Stimulated activated naive CD4-positive, alpha-beta T cell (primary cell): ENCODE data around the gene ACSF3.

ENCODE experiments used
- DNase-seq, 6 experiments: peaks; one replicate each; lab custom pipeline; 2025; lab: John Stamatoyannopoulos, UW

Gene ACSF3

DNA sequence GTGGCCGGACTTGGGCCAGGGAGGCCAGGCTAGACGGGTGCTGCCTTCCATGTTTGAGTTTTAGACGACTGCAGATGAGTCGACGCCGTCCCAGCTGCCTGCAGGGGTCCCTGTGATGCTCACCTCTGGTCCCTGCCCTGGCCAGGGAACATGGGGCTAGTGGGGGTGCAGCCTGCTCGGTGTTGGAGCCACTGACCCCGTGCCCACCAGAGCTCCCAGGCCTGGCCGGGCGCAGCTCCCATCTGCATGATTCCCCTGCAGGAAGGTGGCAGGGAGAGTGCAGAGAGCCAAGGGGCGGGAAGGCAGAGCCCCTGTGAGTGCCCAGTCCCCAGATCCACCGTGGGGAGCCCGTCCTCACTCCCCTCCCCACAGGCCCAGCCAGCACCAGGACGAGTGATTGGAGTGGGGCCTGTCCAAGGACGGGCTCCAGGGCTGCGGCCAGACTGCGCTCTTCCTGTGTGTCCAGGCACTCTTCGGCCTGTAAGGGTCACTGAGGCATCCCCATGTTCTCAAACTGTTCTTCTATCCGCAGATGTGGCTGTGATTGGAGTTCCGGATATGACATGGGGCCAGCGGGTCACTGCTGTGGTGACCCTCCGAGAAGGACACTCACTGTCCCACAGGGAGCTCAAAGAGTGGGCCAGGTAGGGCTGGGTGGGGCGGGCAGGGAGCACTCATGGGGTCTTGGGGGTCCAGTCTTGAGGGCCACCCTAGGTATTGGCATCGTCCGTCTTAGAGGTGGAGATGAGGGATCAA is 51.9 kb downstream of the ACSF3 start:
- DNase-seq: no peak

DNA sequence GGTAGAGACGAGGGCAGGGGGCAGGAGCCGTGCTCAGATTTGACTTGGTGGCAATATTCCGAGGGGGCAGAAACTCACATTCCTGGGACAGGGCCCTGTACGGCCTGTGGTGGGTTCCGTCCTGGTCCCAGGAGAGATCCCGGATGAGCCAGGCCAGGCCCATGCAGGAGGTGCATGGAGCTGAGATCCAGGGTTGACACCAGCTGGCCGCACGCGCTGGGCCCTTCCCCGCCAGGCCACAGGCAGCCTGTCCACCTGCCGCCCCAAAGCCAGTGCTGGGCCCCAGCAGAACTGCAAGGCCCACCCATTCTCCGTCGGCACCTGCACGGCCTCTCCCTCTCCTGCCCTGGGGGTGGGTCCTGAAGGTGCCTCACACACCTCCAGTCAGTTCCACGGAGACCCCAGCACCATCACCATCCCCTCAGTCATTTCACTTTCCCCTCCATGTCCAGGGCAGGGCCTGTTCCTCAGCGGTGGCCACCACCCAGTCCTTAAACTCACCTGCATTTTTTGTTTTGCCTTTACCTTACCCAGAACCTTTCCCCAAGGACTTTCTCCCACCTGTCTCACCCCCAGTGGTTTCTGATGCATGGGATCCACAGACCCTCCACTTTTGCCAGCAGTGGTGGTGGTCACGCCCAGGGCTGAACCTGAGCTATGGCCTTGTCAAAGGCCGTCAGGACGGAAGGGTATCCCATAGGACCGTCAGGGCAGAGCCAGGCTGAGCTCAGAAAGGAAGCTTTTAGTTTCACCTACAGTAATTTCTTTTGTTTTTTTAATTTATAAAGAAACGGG is 52.8 kb downstream of the ACSF3 start:
- DNase-seq: no peak

DNA sequence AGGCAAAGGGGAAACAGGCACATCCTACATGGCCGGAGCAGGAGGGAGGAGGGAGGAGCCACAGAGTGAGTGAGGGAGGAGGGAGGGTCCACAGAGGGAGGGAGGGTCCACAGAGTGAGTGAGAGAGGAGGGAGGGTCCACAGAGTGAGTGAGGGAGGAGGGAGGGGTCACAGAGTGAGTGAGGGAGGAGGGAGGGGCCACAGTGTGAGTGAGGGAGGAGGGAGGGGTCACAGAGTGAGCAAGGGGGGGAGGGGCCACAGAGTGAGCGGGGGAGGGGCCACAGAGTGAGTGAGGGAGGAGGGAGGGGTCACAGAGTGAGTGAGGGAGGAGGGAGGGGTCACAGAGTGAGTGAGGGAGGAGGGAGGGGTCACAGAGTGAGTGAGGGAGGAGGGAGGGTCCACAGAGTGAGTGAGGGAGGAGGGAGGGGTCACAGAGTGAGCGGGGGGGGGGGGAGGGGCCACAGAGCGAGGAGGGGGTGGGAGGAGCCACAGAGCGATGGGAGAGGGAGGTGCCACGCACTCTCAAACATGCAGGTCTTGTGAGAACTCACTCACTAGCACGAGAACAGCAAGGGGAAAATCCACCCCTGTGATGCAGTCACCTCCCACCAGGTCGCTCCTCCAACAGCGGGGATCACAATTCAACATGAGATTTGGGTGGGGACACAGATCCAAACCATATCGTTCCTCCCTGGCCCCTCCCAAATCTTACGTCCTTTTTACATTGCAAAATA is 53.6 kb downstream of the ACSF3 start:
- no peak for DNase-seq

DNA sequence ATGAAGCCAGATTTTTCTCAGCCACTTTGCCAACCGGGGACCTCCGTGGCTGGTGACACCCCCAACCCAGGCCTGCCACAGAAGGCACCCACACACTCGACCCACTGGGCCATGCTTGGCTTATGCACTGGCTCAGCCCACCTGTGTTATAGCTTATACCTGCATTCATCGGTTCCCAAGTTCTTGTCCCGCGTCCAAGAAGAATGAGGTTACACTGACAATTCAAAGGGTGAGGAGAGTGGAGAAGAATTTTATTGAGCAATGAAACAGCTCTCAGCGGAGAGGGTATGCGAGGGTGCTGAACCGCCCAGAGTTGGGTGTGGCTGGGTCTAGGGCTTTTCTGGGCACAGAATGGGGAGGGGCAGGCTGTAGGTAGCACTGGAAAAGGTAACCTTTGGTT is 55.7 kb downstream of the ACSF3 start:
- no peak for DNase-seq

DNA sequence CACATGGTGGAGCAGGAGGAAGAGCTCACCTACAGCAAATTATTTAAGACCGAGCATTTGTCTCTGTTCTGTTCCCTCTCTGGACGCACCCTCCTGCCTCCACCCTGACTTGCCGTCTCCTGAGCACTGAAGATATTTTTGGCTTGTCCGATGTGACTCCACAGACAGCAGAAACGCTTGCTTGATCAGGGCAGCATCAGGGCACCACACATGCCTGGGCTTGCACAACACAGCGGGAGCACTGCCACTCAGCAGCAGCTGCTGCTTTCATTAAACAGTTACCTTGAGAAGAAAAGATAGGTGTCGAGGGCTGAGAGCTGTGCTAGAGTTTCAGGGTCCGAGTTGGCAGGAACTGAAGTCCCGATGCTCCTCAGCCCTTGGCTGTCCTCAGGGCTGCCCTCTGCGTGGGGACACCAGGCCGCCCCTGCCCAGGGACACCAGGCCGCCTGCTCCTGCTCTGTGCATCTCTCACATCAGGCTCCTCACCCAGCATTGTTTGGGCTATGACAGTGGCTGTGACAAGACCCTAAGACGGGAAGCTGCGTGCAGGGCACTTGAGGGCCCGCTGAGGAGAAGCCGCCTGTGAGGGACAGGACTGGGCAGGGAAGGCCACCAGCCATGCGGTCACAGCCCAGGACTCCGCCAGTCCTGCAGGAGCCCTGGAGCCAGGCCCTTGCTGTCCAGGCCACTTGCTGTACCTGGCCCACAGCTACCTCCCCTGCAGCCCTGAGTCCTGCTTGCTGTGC is 56.6 kb downstream of the ACSF3 start:
- no peak for DNase-seq

DNA sequence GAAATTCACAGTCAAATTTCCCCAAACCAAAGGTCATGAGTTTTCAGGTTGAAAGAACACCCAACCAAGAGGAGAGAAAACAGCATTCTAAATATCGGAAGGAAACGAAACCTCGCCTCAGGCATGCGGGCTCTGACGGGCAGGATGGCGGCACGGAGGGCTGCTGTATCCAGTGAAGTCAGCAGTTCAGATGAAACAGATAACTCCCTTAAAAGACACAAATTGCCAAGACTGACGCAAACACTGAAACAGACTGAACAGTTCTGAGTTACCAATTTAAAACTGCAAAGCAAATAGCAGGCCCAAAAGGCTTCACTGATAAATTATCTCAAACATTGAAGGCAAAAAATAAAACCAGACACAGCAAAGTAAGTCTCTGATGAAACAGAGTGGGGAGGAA is 57.3 kb downstream of the ACSF3 start:
- no peak for DNase-seq

DNA sequence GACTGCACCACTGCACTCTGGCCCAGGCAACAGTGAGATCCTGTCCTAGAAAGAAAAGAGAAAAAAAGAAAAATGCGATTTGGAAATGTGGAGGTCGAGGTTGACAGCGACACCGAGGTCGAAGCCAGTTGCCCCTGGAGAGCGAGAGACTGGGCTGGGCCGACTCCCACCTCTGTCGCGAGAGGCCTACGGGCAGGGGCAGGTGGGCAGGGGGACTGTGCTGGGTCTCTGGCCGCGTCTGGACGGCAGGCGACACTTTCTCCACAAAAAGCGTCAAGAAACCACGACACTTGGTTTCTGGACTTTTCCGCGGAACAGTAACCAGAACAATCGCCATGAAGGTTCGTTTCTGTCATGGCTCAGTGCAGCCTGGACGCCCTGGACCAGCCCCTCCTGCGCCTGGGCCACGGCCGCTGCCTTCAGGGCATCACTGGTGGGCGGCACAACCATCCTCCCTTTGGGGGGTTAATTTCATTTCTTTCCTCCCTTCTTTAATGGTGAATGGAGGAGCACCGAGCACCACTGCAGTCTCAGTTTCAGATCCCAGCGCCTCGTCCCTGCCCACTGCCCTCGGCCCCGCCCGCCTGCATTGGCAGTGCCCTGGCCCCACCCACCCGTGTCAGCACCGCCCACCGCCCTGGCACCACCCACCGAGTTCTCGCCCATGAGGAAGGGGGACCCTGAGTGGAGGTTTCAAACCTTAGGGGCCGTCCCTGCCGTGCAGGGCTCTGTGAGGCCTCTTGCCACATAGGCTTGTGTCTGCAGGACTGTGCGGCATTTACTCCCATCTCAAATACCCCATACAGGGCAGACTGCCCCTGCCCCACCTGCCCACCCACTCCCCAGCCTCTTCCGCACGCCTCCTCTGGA is 59.4 kb downstream of the ACSF3 start:
- DNase-seq: no peak

DNA sequence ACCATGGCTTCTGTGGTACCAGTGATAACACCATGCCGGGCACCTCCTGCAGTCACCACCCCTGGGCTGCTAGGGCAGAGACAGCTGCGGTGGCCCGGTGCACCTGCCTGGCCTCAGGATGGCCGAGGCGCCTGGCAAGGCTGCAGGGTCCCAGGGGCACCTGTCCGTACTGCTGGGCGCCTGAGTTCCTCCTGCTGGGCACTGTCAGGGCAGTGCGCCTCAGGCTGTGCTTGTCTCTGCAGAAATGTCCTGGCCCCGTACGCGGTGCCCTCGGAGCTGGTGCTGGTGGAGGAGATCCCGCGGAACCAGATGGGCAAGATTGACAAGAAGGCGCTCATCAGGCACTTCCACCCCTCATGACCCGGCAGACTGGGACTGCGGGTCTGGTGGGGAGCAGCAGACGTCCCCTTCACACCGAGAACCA is 60.2 kb downstream of the ACSF3 start:
- DNase-seq: no peak

DNA sequence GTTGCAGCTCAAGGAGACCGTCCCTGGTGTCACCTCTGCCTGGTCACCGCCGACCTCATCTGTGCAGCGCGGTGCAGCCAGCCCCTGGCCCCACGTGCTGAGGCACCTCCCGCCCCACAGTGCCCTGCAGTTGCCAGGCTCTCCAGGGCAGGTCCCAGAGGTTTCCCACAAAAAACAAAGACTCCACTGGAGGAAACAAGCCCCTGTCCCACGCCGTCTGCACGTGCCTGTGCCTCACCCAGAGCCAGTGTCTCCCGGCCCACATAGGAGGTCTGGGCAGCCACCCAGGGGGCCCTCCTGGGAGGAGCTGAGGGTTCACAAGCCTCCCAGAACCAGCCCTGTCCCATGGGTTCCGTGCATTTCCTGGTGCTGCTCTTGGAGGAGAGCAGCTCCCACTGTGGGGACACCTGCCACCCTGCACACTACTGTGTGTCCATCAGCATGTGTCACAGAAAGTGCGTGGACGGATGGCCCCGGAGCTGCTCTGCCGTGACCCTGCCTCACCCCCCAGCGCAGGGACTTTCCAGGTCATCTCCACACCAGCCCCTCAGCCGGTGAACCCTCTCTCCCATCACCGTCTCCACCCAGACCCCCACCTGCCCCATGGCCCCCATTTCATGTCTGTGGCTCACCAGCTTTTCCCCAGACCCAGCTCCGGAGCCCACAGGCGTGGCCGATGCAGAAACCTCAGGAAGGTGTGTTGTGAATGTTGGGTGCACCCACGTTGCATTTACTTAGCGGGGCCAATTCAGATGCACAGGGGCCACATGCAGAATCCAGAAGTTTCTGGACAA is 60.9 kb downstream of the ACSF3 start:
- DNase-seq: no peak

DNA sequence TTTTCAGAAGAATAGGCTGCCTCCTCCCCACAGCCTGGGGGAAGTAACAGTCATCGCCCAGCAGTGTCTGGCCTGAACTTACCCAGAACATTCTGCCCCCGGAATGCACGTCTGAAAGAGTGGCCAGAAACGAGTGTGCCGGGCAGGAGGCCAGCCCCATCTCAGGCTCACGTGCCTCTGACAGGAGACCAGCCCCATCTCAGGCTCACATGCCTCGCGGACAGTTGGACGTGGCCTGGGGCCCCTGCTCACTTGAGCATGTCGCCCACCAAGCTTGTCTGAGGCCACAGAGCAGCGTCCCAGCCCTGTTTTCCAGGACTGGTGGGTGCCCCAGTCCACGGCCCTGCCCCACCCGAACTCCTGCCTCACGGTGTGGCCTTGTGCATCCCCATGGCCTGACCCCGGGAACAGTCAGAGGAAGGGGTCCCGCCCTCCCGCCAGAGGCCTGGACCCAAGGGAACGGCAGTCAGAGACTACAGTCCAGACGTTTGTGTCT is 61.6 kb downstream of the ACSF3 start:
- no peak for DNase-seq

DNA sequence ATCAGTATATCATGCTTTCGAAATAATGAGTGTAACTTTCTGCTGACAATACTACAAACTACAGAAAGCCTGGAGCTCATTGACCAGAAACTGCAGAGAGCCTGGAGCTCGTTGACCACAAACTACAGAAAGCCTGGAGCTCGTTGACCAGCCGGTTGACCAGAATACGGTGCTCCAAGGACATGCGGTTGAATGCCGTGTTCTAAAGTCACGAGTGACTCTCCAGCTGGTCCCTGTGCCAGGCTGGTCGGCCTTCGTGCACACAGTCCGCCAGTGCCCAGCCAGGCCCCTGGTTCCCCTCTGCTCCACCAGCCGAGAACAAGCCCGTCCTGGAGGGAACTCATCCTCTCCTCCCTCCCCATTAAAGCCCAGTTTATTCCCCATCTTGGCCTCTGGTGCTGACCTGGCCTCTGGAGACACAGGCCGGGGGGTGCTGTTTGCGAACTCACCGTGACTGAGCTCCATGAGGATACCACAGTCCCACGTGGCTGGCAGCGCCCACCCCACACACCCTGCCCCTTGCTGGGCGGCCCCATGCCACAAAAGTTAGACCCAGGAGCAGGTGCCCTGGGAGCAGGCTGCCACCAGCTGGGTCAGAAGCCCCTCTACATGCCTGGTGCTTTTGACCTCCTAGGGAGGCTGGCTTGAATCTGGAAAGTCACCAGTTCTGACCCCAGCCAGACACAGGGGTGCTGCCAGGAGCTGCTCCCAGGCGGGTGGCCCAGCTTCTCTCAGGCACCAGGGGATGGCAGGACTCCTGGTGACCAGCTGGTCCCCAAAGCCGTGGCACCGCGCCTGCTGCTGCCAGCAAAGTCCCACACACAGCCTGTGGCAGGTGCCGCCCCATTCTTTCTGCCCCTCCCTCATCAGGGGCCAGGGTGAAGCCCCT is 62.4 kb downstream of the ACSF3 start:
- DNase-seq: no peak

DNA sequence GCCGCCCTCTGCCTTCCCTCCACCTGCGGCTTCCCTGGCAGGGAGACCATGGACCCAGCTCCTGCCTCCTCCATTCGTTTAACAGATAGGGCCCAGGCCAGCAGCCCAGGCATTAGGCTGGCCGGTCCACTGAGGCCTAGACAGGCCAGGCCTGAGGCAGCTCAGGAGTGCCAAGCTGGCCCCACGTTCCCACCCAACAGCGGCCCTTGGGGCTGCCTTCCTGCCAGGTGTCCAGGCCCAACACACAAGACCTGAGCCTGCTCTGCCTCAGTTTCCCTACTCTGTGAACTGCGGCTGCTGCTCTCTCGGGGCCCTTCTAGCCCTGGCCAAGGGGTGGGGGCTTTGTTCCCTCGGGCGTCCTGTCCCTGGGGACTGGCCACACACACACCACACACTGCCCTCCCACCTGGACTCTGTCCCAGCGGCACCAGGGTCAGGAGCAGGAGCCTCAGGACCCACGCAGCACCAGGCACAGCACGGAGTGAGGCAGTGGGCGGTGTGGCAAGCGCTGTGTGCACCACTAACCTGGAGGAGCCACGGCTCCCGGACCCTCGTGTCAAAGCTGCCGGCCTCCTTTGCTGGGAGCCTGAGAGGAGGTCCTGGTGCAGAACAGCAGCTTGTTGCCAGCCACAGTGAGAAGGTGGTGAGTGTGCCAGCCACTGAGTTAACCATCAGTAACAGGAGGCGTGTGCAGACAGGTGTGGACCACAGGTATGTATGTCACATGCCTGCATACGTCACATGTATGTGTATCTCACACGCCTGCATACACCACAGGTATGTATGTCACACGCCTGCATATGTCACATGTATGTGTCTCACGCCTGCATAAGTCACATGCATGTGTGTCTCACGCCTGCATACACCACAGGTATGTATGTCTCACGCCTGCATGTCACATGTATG is 63.3 kb downstream of the ACSF3 start:
- no peak for DNase-seq

DNA sequence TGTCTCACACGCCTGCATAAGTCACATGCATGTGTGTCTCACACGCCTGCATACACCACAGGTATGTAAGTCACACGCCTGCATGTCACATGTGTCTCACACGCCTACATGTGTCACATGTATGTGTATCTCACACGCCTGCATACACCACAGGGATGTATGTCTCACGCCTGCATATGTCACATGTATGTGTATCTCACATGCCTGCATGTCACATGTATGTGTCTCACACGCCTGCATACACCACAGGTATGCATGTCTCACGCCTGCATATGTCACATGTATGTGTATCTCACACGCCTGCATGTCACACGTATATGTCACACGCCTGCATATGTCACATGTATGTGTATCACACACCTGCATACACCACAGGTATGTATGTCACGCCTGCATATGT is 64.1 kb downstream of the ACSF3 start:
- DNase-seq: no peak

DNA sequence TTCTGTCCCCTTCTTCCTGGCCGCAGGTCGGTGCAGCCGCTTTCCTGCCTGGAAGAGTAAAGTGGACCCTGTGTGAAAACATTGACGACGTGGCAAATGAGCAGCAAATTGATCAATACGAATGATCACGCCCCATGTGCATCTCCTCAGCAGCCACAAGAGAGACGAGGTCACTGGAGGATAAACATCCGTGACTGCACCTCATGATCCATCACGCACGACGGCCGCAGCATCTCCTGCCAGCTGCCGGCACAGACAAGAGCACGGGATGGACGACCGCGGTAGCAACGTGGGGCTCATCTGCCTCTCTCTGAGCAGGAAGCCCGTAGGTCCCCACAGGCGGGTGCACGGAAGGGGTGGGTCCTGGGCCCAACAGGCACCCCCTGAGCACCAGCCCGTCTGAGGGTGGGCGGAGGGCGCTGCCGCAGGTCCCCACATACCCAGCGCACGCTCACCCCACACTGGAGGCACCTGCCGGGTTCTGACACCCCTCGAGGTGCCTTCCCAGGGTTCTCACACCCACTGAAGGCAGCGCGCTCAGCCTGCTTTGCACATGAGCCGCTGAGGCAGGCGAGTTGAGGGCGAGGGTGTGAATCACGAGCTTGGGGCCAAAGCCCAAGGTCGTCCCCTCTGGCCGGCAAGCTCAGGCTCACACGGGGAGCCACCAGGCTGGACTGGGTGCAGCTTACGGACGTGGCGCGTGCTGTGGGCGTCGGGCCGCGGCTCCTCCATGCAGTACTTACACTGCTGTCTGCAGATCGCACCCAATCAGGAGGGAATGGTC is 65.6 kb downstream of the ACSF3 start:
- no peak for DNase-seq

DNA sequence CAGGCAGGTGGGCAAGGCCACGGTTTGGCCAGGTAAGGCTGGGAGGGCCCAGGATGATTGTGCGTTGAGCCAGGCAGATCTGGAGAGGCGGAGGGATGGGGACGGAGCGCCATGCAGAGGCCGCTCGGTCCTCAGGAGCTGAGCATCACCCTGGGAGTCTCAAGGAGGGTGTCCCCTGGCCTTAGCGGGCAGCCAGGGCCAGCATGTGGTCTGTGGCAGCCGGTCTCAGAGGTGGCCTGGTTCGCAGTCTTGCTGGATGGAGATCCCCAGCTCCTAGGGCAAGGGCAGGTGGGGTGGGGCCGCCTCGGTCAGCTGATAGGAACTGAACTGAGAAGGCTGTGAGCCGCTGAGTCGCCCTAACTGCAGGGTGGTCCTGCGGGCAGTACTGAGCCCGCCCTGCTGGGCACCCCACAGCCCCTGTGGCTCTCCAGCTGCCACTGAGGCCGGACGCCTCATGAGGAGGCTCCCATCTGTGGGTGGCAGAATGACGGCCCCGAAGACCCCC is 66.2 kb downstream of the ACSF3 start:
- no peak for DNase-seq

DNA sequence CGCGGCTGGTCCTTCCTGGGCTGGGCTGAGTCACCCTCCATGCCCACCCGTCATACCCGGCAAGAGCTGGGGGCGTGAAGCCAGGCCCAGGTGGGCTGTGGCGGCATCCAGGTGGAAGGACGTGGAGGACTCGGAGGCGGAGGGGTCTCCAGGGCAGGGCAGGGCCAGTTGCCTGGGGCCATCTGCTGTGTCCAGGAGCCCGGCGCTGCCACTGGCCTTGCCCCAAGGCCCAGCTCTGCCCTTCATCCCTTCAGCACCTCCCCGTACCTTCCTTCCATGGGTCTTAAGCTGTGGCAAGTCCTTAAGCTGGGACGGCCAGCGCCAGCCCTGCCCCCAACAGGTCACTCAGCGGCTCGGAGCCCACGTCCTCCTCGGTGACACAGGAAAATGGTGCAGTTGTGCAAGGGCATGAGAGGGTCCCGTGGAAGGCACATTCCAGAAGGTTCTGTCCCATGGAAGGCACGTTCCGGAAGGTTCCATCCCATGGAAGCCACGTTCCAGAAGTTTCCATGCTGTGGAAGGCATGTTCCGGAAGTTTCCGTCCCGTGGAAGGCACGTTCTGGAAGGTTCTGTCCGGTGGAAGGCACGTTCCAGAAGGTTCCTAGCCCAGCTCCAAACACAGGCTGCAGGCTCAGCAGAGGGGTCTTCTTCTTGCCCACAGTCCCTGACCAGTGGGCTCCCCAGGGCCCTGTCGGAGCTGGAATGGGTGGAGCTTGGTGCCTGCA is 67.5 kb downstream of the ACSF3 start:
- no peak for DNase-seq
